ENCODE data around the gene C10orf143.

The C10orf143 gene

DNA sequence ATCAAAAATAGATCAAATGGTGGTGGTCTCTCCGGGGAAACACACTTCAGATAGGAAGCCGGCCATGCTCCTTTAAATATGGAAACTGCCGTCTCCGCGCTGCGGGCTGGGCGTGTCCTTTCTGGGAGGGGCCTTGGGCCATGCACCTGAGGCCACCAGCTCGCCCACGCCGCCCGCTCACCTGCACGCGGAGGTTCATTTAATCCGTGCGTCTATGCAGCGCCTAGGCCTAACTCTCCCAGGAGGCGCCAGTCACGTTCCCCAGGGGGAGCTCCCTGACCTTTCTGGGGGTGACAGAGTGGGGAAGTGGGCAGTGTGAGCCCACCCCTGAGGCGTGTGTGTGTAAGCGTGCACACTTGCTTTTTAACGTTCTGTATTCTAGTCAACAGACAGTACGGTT lies 64.0 kb downstream of the C10orf143 start:
- Histone ChIP-seq H3K27ac (ENCODE audit: low read depth, low read length, poor library complexity, severe bottlenecking) (no peak overlapping the region), H3K36me3 (ENCODE audit: insufficient read depth, low read length) (no peaks in the 10 kb centered on the region), H3K9me3 (ENCODE audit: low read length) (no peaks in the 10 kb centered on the region), H3K79me2 (ENCODE audit: insufficient read depth, low read length) (no peaks in the 10 kb centered on the region), H3K4me1 (ENCODE audit: insufficient read depth, low read length, severe bottlenecking) (no peaks in the 10 kb centered on the region), H2AFZ (ENCODE audit: low read length) (no peak overlapping the region), H3K27me3 (ENCODE audit: insufficient read depth, low read length) (no peaks in the 10 kb centered on the region), H3K4me2 (ENCODE audit: low read length) (no peak overlapping the region), H3K9me2 (ENCODE audit: low read depth, low read length) (no peaks in the 10 kb centered on the region), H3K4me3 (ENCODE audit: low read depth, low read length, poor library complexity, severe bottlenecking) (no peak overlapping the region), H3K9ac (ENCODE audit: low read length) (no peak overlapping the region), H4K20me1 (ENCODE audit: insufficient read depth, low read length) (no peaks in the 10 kb centered on the region), H3F3A (ENCODE audit: insufficient read depth, low read length) (no peaks in the 10 kb centered on the region)
- TF ChIP-seq, protein P1, sequence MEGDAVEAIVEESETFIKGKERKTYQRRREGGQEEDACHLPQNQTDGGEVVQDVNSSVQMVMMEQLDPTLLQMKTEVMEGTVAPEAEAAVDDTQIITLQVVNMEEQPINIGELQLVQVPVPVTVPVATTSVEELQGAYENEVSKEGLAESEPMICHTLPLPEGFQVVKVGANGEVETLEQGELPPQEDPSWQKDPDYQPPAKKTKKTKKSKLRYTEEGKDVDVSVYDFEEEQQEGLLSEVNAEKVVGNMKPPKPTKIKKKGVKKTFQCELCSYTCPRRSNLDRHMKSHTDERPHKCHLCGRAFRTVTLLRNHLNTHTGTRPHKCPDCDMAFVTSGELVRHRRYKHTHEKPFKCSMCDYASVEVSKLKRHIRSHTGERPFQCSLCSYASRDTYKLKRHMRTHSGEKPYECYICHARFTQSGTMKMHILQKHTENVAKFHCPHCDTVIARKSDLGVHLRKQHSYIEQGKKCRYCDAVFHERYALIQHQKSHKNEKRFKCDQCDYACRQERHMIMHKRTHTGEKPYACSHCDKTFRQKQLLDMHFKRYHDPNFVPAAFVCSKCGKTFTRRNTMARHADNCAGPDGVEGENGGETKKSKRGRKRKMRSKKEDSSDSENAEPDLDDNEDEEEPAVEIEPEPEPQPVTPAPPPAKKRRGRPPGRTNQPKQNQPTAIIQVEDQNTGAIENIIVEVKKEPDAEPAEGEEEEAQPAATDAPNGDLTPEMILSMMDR (IDR thresholded peaks at IDR 0.05; ENCODE audit: low read length), result no peak
- TF ChIP-seq EZH2 (IDR thresholded peaks at IDR 0.05; ENCODE audit: borderline replicate concordance, low read length), result no peak

DNA sequence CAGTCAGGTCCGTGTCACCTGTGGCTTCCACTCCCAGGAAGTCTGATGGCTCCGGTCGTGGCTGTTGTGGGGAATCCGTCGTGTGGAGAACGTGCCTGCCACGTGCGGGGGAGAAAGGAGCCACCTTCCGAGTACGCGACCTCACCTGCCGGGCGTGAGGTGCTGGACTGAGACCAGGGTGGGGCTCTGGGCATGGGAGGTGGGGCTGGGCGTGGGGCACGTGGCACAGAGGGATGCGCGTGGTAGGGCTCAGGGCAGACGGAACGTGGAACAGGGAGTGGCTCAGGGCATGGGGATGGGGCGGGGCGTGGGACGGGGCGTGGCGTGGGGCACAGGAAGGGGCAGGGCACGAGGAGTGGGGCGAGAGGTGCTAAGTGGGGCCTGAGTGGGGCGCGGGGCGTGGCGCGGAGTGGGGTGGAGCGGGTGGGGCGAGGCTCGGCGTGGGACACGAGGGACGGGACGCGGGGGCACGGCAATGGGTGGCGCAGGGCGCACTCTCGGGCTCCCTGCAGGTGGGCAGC lies 64.8 kb downstream of the C10orf143 start:
- H3K9me3 ChIP-seq (ENCODE audit: low read length), result no peaks in the 10 kb centered on the region
- no peak overlapping the region for H3K9ac ChIP-seq (ENCODE audit: low read length)
- no peaks in the 10 kb centered on the region for H3K36me3 ChIP-seq (ENCODE audit: insufficient read depth, low read length)
- no peak overlapping the region for H3K4me3 ChIP-seq (ENCODE audit: low read depth, low read length, poor library complexity, severe bottlenecking)
- no peak overlapping the region for H2AFZ ChIP-seq (ENCODE audit: low read length)
- H3K9me2 ChIP-seq (ENCODE audit: low read depth, low read length), result no peaks in the 10 kb centered on the region
- no peaks in the 10 kb centered on the region for H3K79me2 ChIP-seq (ENCODE audit: insufficient read depth, low read length)
- no peaks in the 10 kb centered on the region for H3F3A ChIP-seq (ENCODE audit: insufficient read depth, low read length)
- no peak overlapping the region for H3K4me2 ChIP-seq (ENCODE audit: low read length)
- TF ChIP-seq EZH2 (IDR thresholded peaks at IDR 0.05; ENCODE audit: borderline replicate concordance, low read length), result no peak
- TF ChIP-seq, protein P1 (IDR thresholded peaks at IDR 0.05; ENCODE audit: low read length), result no peak
- H4K20me1 ChIP-seq (ENCODE audit: insufficient read depth, low read length), result no peaks in the 10 kb centered on the region
- no peak overlapping the region for H3K27ac ChIP-seq (ENCODE audit: low read depth, low read length, poor library complexity, severe bottlenecking)
- no peaks in the 10 kb centered on the region for H3K27me3 ChIP-seq (ENCODE audit: insufficient read depth, low read length)
- H3K4me1 ChIP-seq (ENCODE audit: insufficient read depth, low read length, severe bottlenecking), result no peaks in the 10 kb centered on the region

DNA sequence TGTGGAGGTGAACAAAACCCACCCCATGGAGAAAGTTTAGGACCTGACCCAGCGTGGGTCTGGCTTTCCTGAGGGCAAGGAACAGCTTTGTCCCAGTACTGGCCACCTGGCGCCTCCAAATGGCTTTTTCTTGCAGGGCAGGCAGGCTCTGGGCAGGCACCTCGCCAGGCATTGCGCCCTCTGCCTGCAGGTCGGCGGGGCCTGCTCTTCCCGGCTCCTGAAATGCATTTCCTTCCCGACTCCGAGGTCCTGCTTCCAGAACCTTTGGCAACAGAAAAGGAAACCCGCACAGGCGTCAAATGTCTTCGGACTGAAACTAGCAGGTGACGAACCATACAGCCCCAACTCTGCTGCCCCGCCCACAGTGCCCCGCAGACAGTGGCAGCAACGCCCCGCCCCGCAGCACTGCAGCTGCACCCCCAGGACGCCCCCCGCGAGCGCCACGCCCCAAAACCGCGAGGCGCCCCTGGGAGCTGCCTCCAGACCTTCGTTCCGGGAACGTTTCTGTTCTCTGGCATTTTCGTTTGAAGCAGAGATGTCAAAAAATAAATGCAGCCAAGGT lies 65.5 kb downstream of the C10orf143 start:
- Histone ChIP-seq H3K79me2 (ENCODE audit: insufficient read depth, low read length) (no peaks in the 10 kb centered on the region), H3K9me3 (ENCODE audit: low read length) (no peaks in the 10 kb centered on the region), H2AFZ (ENCODE audit: low read length) (no peak overlapping the region), H3K4me3 (ENCODE audit: low read depth, low read length, poor library complexity, severe bottlenecking) (no peak overlapping the region), H4K20me1 (ENCODE audit: insufficient read depth, low read length) (no peaks in the 10 kb centered on the region), H3K4me2 (ENCODE audit: low read length) (no peak overlapping the region), H3K4me1 (ENCODE audit: insufficient read depth, low read length, severe bottlenecking) (no peaks in the 10 kb centered on the region), H3K36me3 (ENCODE audit: insufficient read depth, low read length) (no peaks in the 10 kb centered on the region), H3K9ac (ENCODE audit: low read length) (no peak overlapping the region), H3K27me3 (ENCODE audit: insufficient read depth, low read length) (no peaks in the 10 kb centered on the region), H3K9me2 (ENCODE audit: low read depth, low read length) (no peaks in the 10 kb centered on the region), H3K27ac (ENCODE audit: low read depth, low read length, poor library complexity, severe bottlenecking) (no peak overlapping the region), H3F3A (ENCODE audit: insufficient read depth, low read length) (no peaks in the 10 kb centered on the region)
- TF ChIP-seq, protein P1 (IDR thresholded peaks at IDR 0.05; ENCODE audit: low read length), result peak; percentile 37
- no peak for TF ChIP-seq EZH2 (IDR thresholded peaks at IDR 0.05; ENCODE audit: borderline replicate concordance, low read length)
